Myocyte (in vitro differentiated cells): ENCODE results near the gene IGIP. TPM values are rescaled to one million over a fixed set of nuclear protein-coding genes. Genes with fewer than 3 reads are reported as not detected.

ENCODE experiments used
- DNase-seq: peaks from one replicate; pipeline ENCODE4 v3.0.0-alpha.2; 2012; ENCODE audit warnings: low read depth
- total RNA-seq: library from RNA; depleted of rRNA; stranded (reverse); fragments of >200 nt; gene quantifications from 2 replicates; pipeline ENCODE4 v1.2.3, GENCODE V29; 2014

Gene IGIP
- total RNA-seq, 1 donor from 2014 or later: 10.4 TPM

DNA sequence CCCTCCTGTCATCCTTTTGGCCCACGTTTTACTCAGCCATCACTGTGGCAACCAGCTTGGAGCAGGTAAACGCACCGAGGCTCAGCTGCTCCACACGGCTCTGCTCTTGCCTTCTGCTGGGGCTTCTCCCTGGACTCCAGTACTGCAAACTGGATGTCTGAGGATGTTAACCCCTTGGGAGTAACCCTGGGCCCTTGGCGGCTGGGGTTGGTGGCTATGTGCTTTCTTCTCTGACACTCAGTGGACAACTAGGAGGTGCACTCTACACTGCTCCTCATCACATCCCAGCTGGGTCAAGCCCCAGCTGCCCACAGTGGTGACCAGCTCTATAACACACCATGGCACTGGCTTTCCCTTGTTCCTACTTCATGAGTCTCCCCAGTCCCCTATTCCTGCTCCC is 37.0 kb downstream of the IGIP start:
- no peak for DNase-seq

DNA sequence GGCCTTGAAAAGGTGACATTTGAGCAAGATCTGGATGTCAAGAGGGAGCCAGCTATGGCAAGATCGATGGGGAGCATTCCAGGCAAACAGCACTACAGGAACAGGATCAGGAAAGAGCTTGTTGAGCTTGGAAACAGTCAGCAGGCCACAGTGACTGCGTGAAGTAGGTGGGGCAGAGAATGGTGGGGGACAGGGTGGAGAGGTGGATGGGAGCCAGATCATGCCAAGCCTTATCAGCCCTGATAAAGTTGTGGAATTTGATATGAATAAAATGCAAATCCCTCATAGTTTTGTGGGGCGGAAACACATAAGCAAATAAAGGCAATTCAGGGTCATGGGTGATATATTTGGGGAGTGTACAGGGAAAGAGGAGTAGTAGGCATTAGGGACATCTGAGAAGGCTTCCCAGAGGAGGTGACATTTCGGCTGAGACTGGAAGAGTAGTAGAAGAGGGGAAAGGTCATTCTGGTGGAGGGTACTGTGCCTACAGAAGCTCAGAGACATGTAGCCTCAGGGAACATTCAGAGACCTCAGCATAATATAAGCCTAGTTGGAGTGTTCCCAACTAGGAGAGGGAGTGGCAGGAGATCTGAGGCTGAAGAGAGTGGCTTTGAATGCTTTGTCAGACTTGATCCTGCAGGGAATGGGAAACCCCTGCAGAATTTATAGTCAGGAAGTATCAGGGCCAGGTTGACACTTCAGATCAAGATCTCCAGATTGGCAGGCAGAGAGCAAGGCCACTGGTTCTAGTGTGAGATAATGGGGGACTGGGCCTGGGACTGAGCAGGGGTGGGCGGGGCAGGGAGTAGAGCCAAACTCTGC is 39.6 kb downstream of the IGIP start:
- DNase-seq: no peak

DNA sequence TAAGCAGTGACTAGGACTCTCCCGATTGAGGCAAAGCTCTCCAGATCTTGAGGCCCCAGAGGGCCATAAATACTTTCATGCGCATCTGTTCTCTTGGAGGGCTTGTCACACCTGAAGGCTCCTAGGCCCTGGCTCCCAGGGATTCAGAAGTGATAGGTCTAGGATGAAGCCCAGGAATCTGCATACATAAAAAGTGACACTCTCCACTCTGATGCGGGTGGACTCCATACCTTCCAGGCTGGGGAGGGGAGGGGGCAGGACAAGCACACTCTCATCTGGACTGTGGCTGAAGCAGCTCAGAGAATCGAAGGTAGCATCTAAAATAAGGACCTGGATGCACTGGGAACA is 40.2 kb downstream of the IGIP start:
- no peak for DNase-seq

DNA sequence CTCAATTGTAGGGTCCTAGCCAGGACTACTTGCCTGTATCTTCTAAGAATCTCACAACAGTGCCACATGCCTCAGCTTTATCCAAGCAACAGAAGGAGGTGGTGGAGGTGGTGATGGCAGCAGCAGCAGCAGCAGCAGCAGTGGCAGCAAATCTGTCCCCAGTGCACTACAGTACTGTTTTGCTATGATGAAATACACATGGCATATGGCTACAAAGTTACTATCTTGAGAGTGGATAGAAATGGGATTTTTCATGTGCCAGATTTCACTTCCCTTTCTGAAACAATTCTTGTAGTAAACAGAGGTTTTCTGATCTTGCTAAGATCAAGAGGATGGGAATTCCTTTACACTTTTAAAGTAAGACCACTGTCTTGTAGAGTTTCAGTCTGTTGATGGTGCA is 41.2 kb downstream of the IGIP start:
- DNase-seq: no peak

DNA sequence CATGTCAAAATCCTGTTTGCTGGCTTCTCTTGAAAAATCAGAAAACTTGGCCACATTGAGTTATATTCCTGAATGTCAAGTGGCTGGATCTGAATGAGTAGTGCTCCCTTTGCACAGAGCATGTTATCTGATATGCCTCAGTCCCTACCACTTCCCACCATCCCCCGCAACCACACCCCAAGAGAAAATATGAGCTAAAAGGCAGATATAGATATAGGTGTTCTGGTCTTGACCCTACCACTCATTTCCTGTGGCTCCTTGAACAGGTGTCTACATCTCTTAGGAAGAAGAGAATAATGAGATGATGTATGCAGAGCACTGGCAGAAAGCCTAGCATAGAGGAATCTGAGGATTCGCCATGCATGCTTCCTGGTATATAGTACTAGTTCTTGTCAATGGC is 42.6 kb downstream of the IGIP start:
- DNase-seq: no peak

DNA sequence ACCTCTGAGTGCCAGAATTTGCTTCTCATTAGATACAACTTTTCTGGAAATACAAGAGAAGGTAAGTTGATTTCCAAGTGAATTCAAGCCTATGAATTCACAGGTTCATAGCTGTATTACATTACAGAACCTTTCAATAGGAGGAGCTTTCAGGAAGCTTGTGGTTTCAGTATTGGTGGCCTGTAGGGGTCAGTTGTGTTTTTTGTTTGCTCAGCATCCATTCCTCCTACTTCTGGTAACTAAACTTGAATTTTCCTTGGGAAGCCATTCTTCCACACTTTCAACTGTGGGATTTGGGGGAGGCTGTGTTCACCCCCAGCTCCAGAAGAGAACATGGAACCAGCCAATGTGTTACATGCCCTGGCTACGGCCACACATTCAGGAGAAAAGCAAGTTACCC is 43.7 kb downstream of the IGIP start:
- no peak for DNase-seq

DNA sequence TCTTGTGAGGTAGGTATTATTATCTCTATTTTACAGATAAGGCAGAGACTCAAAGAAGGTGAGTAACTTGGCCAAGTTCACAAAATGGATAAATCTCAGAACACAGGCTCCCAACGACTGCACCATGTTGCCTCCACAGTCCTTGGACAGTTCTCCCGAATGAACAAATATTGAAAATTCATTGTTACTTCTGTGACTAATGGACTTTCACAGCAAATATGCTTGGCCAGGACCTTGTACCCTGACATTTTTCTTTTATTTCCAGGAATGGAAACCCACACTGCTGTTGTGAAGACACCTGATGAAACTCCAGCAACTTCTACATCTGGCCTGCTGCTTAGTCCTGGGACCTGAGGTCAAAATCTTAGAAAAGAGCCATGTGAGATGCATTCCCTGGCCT is 46.7 kb downstream of the IGIP start:
- DNase-seq: no peak

- DNase-seq: no peak
Measured at GRCh38 chr5:140174014-140174413, 48.3 kb downstream of the IGIP start.

DNA sequence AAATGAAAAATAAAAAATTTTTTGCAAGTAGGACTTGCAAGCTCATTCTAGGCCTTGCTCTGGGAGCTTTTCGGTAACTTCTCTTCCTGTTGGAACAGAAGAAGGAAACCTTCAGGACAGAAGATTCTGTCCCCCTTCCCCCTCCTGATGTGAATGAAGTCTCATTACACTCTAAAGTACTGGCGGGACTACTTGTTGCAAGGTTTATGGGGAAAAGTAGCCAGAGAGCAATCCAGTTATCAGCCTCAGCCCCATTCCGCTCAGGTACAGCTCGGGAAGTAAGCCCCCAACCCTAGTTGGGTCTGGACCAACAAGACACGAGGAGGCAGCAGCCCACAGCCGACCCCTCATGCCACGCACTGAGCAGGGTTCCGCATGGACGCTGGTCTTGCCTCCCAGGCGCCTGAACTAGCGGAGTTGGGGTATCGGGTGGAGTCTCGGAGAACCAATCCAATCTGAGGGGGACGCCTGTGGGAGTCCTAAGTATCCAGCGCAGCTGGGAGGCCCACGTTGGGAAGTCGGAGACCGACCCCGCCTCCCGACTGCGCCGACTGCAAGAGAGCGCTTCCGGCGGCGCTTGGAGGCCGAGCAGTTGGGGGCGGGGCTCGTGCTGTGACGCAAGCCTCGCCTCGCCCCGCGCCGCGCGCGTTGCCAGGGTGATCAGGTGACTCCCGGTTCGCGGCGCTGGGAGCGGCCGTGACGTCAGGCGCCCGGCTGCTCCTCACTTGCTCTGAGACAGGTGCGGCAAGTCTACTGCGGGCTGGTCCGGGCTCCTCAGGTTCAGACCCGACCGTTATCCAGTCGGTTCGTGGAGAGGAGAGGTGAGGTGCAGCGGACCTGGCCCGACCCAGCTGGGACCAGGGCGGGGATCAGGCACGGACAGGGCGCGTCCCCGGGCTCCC is 49.0 kb downstream of the IGIP start, which contains the start of gene CYSTM1:
Gene CYSTM1, plus strand, starts transcription at position 724 of the 902 bp plus-strand sequence. CDS start 19,278 bp downstream, outside the sequence.
- peak; percentile 87 for DNase-seq

GRCh38 chr5:140175367-140176030 is 49.8 kb downstream of the IGIP start:
- peak; percentile 65 for DNase-seq

- no peak for DNase-seq
Measured at GRCh38 chr5:140176031-140176387, 50.3 kb downstream of the IGIP start.

- no peak for DNase-seq
Measured at GRCh38 chr5:140178086-140178410, 52.3 kb downstream of the IGIP start.

GRCh38 chr5:140178482-140179116 is 52.9 kb downstream of the IGIP start:
- no peak for DNase-seq

Other genes starting within 250 kb of the IGIP start
- gene NRG2, start 82.6 kb upstream of the IGIP start, total RNA-seq: not detected in 2 replicates
- 18.0 and 18.3 TPM in 2 replicates for gene PURA, start 11.8 kb upstream of the IGIP start, total RNA-seq
- 15.9 and 27.9 TPM in 2 replicates for gene CYSTM1, start 49.3 kb downstream of the IGIP start, total RNA-seq
- gene PFDN1, start 177.2 kb downstream of the IGIP start, total RNA-seq: 42.0 and 63.9 TPM in 2 replicates
- 10.1 and 10.2 TPM in 2 replicates for gene HBEGF, start 220.7 kb downstream of the IGIP start, total RNA-seq
- not detected in 2 replicates for gene SLC4A9, start 234.3 kb downstream of the IGIP start, total RNA-seq